Keratinocyte (primary cell): ENCODE results near the gene COPS8.

ENCODE experiments used
- CTCF ChIP-seq, 3 experiments: IDR thresholded peaks in 1 of 3; conservative IDR thresholded peaks in 1 of 3; optimal IDR thresholded peaks in 1 of 3; 2 replicates in 2 of 3; 3 replicates in 1 of 3; pipeline versions ENCODE3 to v1.5.1; 2011; ENCODE audit warnings: low read length in 3 of 3, mild to moderate bottlenecking in 3 of 3, moderate library complexity in 2 of 3, control low read depth in 1 of 3, inconsistent platforms in 1 of 3; ENCODE audit not compliant: insufficient read depth in 2 of 3; ENCODE audit errors: extremely low read depth in 1 of 3
- EZH2 ChIP-seq: IDR thresholded peaks from one replicate; pipeline ENCODE4 v1.6.1; 2012; ENCODE audit warnings: inconsistent platforms, mild to moderate bottlenecking, low read length, moderate library complexity

GRCh38 chr2:237125967-237126366 is 40.3 kb downstream of the COPS8 start:
- no peak for TF ChIP-seq CTCF (optimal IDR thresholded peaks at IDR 0.05 in 1 of 3, IDR thresholded peaks at IDR 0.05 in 1 of 3, conservative IDR thresholded peaks at IDR 0.05 in 1 of 3; ENCODE audit: extremely low read depth in 1 of 3, insufficient read depth in 2 of 3, low read length in 3 of 3)
- no peak for TF ChIP-seq EZH2
